ENCODE measurements around the gene LRRC37B. TPM values are rescaled to one million over a fixed set of nuclear protein-coding genes. Genes with fewer than 3 reads are reported as not detected.

Gene LRRC37B
- total and polyA plus RNA-seq, 2 of the 13 experiments (the other 11 are each of a cell fraction or from before 2014, with no cell fraction given), result 8.7 to 8.8 TPM

- TF ChIP-seq ZKSCAN8 (CRISPR knock-in tag; IDR thresholded peaks at IDR 0.05; ENCODE audit: borderline replicate concordance), result no peak
- TF ChIP-seq CCDC6 (CRISPR knock-in tag; IDR thresholded peaks at IDR 0.05), result 0 out of 2 replicates have a peak, but pooled peaks have one; percentile 22
- no peak for TF ChIP-seq SNRNP70 (IDR thresholded peaks at IDR 0.05; ENCODE audit: low read depth, low read length)
- TF ChIP-seq MXI1 (IDR thresholded peaks at IDR 0.05; ENCODE audit: borderline replicate concordance, low read depth, low read length), result peak; percentile 11; the same call in 1 of the 3 replicates
- peak; percentile 46; the same call in 1 of the 2 replicates for TF ChIP-seq ZNF263 (CRISPR knock-in tag; IDR thresholded peaks at IDR 0.05)
- no peak for TF ChIP-seq HDAC1 (CRISPR knock-in tag; IDR thresholded peaks at IDR 0.05)
- no peak for TF ChIP-seq HMGXB4 (CRISPR knock-in tag; IDR thresholded peaks at IDR 0.05; ENCODE audit: borderline replicate concordance in 1 of 2, low read depth in 1 of 2)
- TF ChIP-seq THAP8 (CRISPR knock-in tag; IDR thresholded peaks at IDR 0.05; ENCODE audit: borderline replicate concordance), result no peak
- TF ChIP-seq THAP9 (CRISPR knock-in tag; IDR thresholded peaks at IDR 0.05; ENCODE audit: borderline replicate concordance), result no peak
Observed at GRCh38 chr17:32007463-32008298, 498 bp downstream of the LRRC37B start (continued).

Measured in HepG2 (cell line).